Mesothelial cell of epicardium (in vitro differentiated cells): ENCODE measurements around the gene PCSK4. TPM values are rescaled to one million over a fixed set of nuclear protein-coding genes. Genes with fewer than 3 reads are reported as not detected.
A peak's percentile ranks its signal among the peaks of the same experiment; 100 is the strongest.
"Not testable (repeated sequence)": the region's sequence is repeated elsewhere in the genome, so short reads cannot be mapped to it uniquely, and the experiment has no call there.

ENCODE experiments used
- DNase-seq, 2 experiments: peaks; one replicate each; pipeline ENCODE4 v3.0.0; 2021; ENCODE audit warnings: low spot score in 2 of 2; ENCODE audit not compliant: unreplicated experiment in 2 of 2
- H3K27ac Mint-ChIP-seq: 2 replicates; pipeline ENCODE4 v1.8.0; 2021; ENCODE audit warnings: mixed read lengths
- H3K27me3 Mint-ChIP-seq: 2 replicates; pipeline ENCODE4 v1.8.0; 2021; ENCODE audit warnings: low read depth, mixed read lengths
- H3K36me3 Mint-ChIP-seq: 2 replicates; pipeline ENCODE4 v1.8.0; 2021; ENCODE audit warnings: mixed read lengths
- H3K4me1 Mint-ChIP-seq: 2 replicates; pipeline ENCODE4 v1.8.0; 2021; ENCODE audit warnings: mixed read lengths
- H3K4me3 Mint-ChIP-seq: 2 replicates; pipeline ENCODE4 v1.8.0; 2021; ENCODE audit warnings: mild to moderate bottlenecking, moderate library complexity, mixed read lengths
- H3K9me3 Mint-ChIP-seq: 2 replicates; pipeline ENCODE4 v1.8.0; 2021; ENCODE audit warnings: mixed read lengths
- CTCF ChIP-seq: fragments of 200-600 bp; sonication (generic); IDR thresholded peaks from one replicate; pipeline ENCODE4 v1.5.0; 2021; ENCODE audit warnings: antibody characterized with exemption; ENCODE audit not compliant: unreplicated experiment
- total RNA-seq: library from RNA; stranded (reverse); gene quantifications from 3 replicates; pipeline ENCODE4 v1.2.1, GENCODE V29; 2021

The PCSK4 gene
- total RNA-seq, 1 donor from 2014 or later, result 22.6 TPM

GRCh38 chr19:1503925-1504773 lies 14.0 kb upstream of the PCSK4 start:
- H3K27me3 Mint-ChIP-seq, result peaks cover 41% of the 10 kb centered on the region
- no peak overlapping the region for H3K4me3 Mint-ChIP-seq
- H3K27ac Mint-ChIP-seq, result no peak overlapping the region
- no peak for DNase-seq
- H3K9me3 Mint-ChIP-seq, result no peaks in the 10 kb centered on the region
- no peak for TF ChIP-seq CTCF
- peaks cover 12% of the 10 kb centered on the region for H3K4me1 Mint-ChIP-seq
- no peaks in the 10 kb centered on the region for H3K36me3 Mint-ChIP-seq

- peaks cover 12% of the 10 kb centered on the region for H3K4me1 Mint-ChIP-seq
- H3K4me3 Mint-ChIP-seq, result peak overlapping the region; percentile 24
- no peaks in the 10 kb centered on the region for H3K9me3 Mint-ChIP-seq
- peak; percentile 82 for TF ChIP-seq CTCF
- H3K36me3 Mint-ChIP-seq, result no peaks in the 10 kb centered on the region
- DNase-seq, result peak in 1 of 2 experiments; percentile 64
- H3K27ac Mint-ChIP-seq, result no peak overlapping the region
- H3K27me3 Mint-ChIP-seq, result peaks cover 41% of the 10 kb centered on the region
Measured at GRCh38 chr19:1503089-1503924, 13.2 kb upstream of the PCSK4 start.

GRCh38 chr19:1502433-1503088 lies 12.4 kb upstream of the PCSK4 start:
- H3K9me3 Mint-ChIP-seq, result no peaks in the 10 kb centered on the region
- H3K27me3 Mint-ChIP-seq, result peaks cover 38% of the 10 kb centered on the region
- H3K27ac Mint-ChIP-seq, result no peak overlapping the region
- peak overlapping the region; percentile 26 for H3K4me3 Mint-ChIP-seq
- H3K4me1 Mint-ChIP-seq, result peaks cover 8% of the 10 kb centered on the region
- TF ChIP-seq CTCF, result no peak
- H3K36me3 Mint-ChIP-seq, result no peaks in the 10 kb centered on the region
- DNase-seq, result no peak

GRCh38 chr19:1501200-1501595 lies 11.0 kb upstream of the PCSK4 start:
- H3K4me1 Mint-ChIP-seq, result peaks cover 12% of the 10 kb centered on the region
- no peak overlapping the region for H3K27ac Mint-ChIP-seq
- DNase-seq, result no peak
- H3K36me3 Mint-ChIP-seq, result no peaks in the 10 kb centered on the region
- TF ChIP-seq CTCF, result no peak
- no peak overlapping the region for H3K4me3 Mint-ChIP-seq
- H3K9me3 Mint-ChIP-seq, result no peaks in the 10 kb centered on the region
- peaks cover 39% of the 10 kb centered on the region for H3K27me3 Mint-ChIP-seq

- DNase-seq, H3K27ac Mint-ChIP-seq, H3K36me3 Mint-ChIP-seq, H3K9me3 Mint-ChIP-seq, H3K4me1 Mint-ChIP-seq, H3K4me3 Mint-ChIP-seq: not testable (repeated sequence)
- peaks cover 27% of the 10 kb centered on the region for H3K27me3 Mint-ChIP-seq
Measured at GRCh38 chr19:1499231-1499630, 9.1 kb upstream of the PCSK4 start.
